IMR-90 (cell line): Measurements from ENCODE around the gene RNF217. TPM values are rescaled to one million over a fixed set of nuclear protein-coding genes. Genes with fewer than 3 reads are reported as not detected.

Experiments
- ATAC-seq: fragments of 200-7000 bp; cut with Tn5 transposase; 2 replicates; pipeline ENCODE4 v1.9.1; 2020; ENCODE audit warnings: low read depth, mild to moderate bottlenecking, moderate library complexity
- BruUV-seq: library from RNA; stranded (reverse); fragments of 400-500 nt; replicated peaks from 2 replicates; lab custom pipeline; 2021; lab: Mats Ljungman, UMichigan
- CTCF ChIA-PET: fragments of 300-600 bp; formaldehyde crosslinking; extraction: SDS; loops from one replicate; lab custom pipeline; 2021; ENCODE audit warnings: antibody characterized with exemption; lab: Yijun Ruan, JAX
- POLR2A ChIA-PET: fragments of 300-600 bp; sonication (Branson Sonifier 250); formaldehyde crosslinking; loops from one replicate; lab custom pipeline; 2022; ENCODE audit warnings: antibody characterized with exemption; ENCODE audit not compliant: unreplicated experiment; lab: Charles Lee
- DNase-seq: peaks from one replicate; pipeline ENCODE4 v3.0.0; 2013
- H2AFZ ChIP-seq: replicated peaks from 2 replicates; pipeline ENCODE3; 2013; ENCODE audit warnings: low read length, mild to moderate bottlenecking; ENCODE audit not compliant: poor library complexity
- H2AK5ac ChIP-seq: 2 replicates; pipeline ENCODE4 v1.6.1; 2013; ENCODE audit warnings: low read depth, low read length, inconsistent platforms
- H2AK9ac ChIP-seq: replicated peaks from 2 replicates; pipeline ENCODE3; 2013; ENCODE audit warnings: mild to moderate bottlenecking, low read depth, low read length, moderate library complexity; ENCODE audit not compliant: poor library complexity
- H2BK120ac ChIP-seq: 2 replicates; pipeline ENCODE4 v1.6.1; 2013; ENCODE audit warnings: low read depth, low read length, inconsistent platforms
- H2BK15ac ChIP-seq: 3 replicates; pipeline ENCODE4 v1.6.1; 2013; ENCODE audit warnings: low read depth, low read length, inconsistent platforms
- H2BK20ac ChIP-seq: 2 replicates; pipeline ENCODE4 v1.6.1; 2013; ENCODE audit warnings: low read depth, mild to moderate bottlenecking, inconsistent platforms, low read length, moderate library complexity
- H2BK5ac ChIP-seq: 2 replicates; pipeline ENCODE4 v1.6.1; 2013; ENCODE audit warnings: mild to moderate bottlenecking, low read depth, low read length, inconsistent platforms; ENCODE audit not compliant: poor library complexity, severe bottlenecking
- H3K14ac ChIP-seq: replicated peaks from 2 replicates; pipeline ENCODE4 v1.6.1; 2013; ENCODE audit warnings: low read depth, low read length, inconsistent platforms
- H3K18ac ChIP-seq: 2 replicates; pipeline ENCODE4 v1.6.1; 2013; ENCODE audit warnings: low read depth, low read length, control low read depth
- H3K23ac ChIP-seq: 2 replicates; pipeline ENCODE4 v1.6.1; 2013; ENCODE audit warnings: low read depth, low read length, inconsistent platforms
- H3K27ac ChIP-seq: 2 replicates; pipeline ENCODE4 v1.5.1; 2013; ENCODE audit warnings: mild to moderate bottlenecking, control low read depth, low read length; ENCODE audit not compliant: insufficient read depth
- H3K27me3 ChIP-seq: 2 replicates; pipeline ENCODE4 v1.6.1; 2013; ENCODE audit warnings: low read length; ENCODE audit not compliant: control insufficient read depth, insufficient read depth
- H3K36me3 ChIP-seq: 2 replicates; pipeline ENCODE4 v1.6.1; 2013; ENCODE audit warnings: low read length, mixed read lengths; ENCODE audit not compliant: control insufficient read depth, insufficient read depth
- H3K4ac ChIP-seq: 2 replicates; pipeline ENCODE4 v1.6.1; 2013; ENCODE audit warnings: low read depth, low read length, inconsistent platforms
- H3K4me1 ChIP-seq: 2 replicates; pipeline ENCODE4 v1.6.1; 2013; ENCODE audit warnings: low read length, mixed read lengths; ENCODE audit not compliant: control insufficient read depth, insufficient read depth
- H3K4me2 ChIP-seq: 2 replicates; pipeline ENCODE4 v1.6.1; 2013; ENCODE audit warnings: low read depth, mild to moderate bottlenecking, control low read depth, low read length, moderate library complexity
- H3K4me3 ChIP-seq: 2 replicates; pipeline ENCODE4 v1.5.1; 2013; ENCODE audit warnings: low read depth, mild to moderate bottlenecking, control low read depth, low read length, moderate library complexity; ENCODE audit not compliant: insufficient read depth
- H3K56ac ChIP-seq: 2 replicates; pipeline ENCODE4 v1.6.1; 2013; ENCODE audit warnings: low read length, inconsistent platforms; ENCODE audit not compliant: insufficient read depth; ENCODE audit errors: extremely low read depth
- H3K79me1 ChIP-seq, 2 experiments: 2 replicates each; pipeline ENCODE4 v1.6.1; 2013; ENCODE audit warnings: low read length in 2 of 2, inconsistent platforms in 1 of 2, low read depth in 1 of 2
- H3K9ac ChIP-seq: 2 replicates; pipeline ENCODE4 v1.6.1; 2013; ENCODE audit warnings: low read depth, low read length, control low read depth
- H3K9me1 ChIP-seq: 2 replicates; pipeline ENCODE4 v1.6.1; 2013; ENCODE audit warnings: low read length, inconsistent platforms; ENCODE audit not compliant: insufficient read depth
- H3K9me3 ChIP-seq: 2 replicates; pipeline ENCODE4 v1.6.1; 2013; ENCODE audit warnings: low read length; ENCODE audit not compliant: control insufficient read depth, insufficient read depth
- H4K20me1 ChIP-seq: 2 replicates; pipeline ENCODE4 v1.6.1; 2013; ENCODE audit warnings: low read length, inconsistent platforms; ENCODE audit not compliant: insufficient read depth
- H4K5ac ChIP-seq: 2 replicates; pipeline ENCODE4 v1.6.1; 2013; ENCODE audit warnings: mild to moderate bottlenecking, low read depth, low read length, control low read depth
- H4K8ac ChIP-seq, 2 experiments: 2 replicates each; pipeline ENCODE4 v1.6.1; 2013; ENCODE audit warnings: low read depth in 2 of 2, low read length in 2 of 2, control low read depth in 1 of 2, inconsistent platforms in 1 of 2
- H4K91ac ChIP-seq: 2 replicates; pipeline ENCODE4 v1.6.1; 2013; ENCODE audit warnings: low read depth, low read length, inconsistent platforms; ENCODE audit not compliant: insufficient read depth
- BHLHE40 ChIP-seq: fragments of 150-350 bp; IDR thresholded peaks from 2 replicates; pipeline ENCODE4 v1.6.1; 2016; ENCODE audit warnings: mild to moderate bottlenecking, low read depth, low read length
- CEBPB ChIP-seq: IDR thresholded peaks from 2 replicates; pipeline ENCODE4 v1.6.1; 2012; ENCODE audit warnings: low read depth, low read length, improper control_type of control experiment
- CHD1 ChIP-seq: IDR thresholded peaks from 2 replicates; pipeline ENCODE4 v1.6.1; 2012; ENCODE audit warnings: low read depth, low read length, improper control_type of control experiment
- CTCF ChIP-seq: conservative IDR thresholded peaks from 2 replicates; pipeline ENCODE4 v1.5.1; 2012; ENCODE audit warnings: mild to moderate bottlenecking, low read depth, low read length, improper control_type of control experiment
- FOS ChIP-seq: fragments of 150-350 bp; IDR thresholded peaks from 2 replicates; pipeline ENCODE4 v1.6.1; 2016; ENCODE audit warnings: low read depth, low read length
- MAFK ChIP-seq: IDR thresholded peaks from 2 replicates; pipeline ENCODE4 v1.6.1; 2012; ENCODE audit warnings: low read depth, low read length, improper control_type of control experiment
- MAZ ChIP-seq: IDR thresholded peaks from 2 replicates; pipeline ENCODE4 v1.6.1; 2012; ENCODE audit warnings: low read depth, mild to moderate bottlenecking, low read length, improper control_type of control experiment, moderate library complexity, borderline replicate concordance
- MXI1 ChIP-seq: IDR thresholded peaks from 2 replicates; pipeline ENCODE4 v1.6.1; 2012; ENCODE audit warnings: low read depth, mild to moderate bottlenecking, low read length, moderate library complexity, borderline replicate concordance
- NFE2L2 ChIP-seq: fragments of 150-350 bp; IDR thresholded peaks from 2 replicates; pipeline ENCODE4 v1.6.1; 2016; ENCODE audit warnings: low read depth, mild to moderate bottlenecking, low read length
- POLR2A ChIP-seq: IDR thresholded peaks from 2 replicates; pipeline ENCODE4 v1.6.1; 2012; ENCODE audit warnings: mild to moderate bottlenecking, low read depth, low read length
- RCOR1 ChIP-seq: IDR thresholded peaks from 2 replicates; pipeline ENCODE4 v1.6.1; 2012; ENCODE audit warnings: mild to moderate bottlenecking, low read length, improper control_type of control experiment; ENCODE audit not compliant: insufficient replicate concordance
- RFX5 ChIP-seq: IDR thresholded peaks from 2 replicates; pipeline ENCODE4 v1.8.0; 2012; ENCODE audit warnings: low read depth, mild to moderate bottlenecking, low read length, moderate library complexity
- SMC3 ChIP-seq: fragments of 150-350 bp; IDR thresholded peaks from 2 replicates; pipeline ENCODE4 v1.6.1; 2016; ENCODE audit warnings: low read depth, mild to moderate bottlenecking, antibody characterized with exemption, low read length, moderate library complexity
- USF2 ChIP-seq: fragments of 150-350 bp; IDR thresholded peaks from 2 replicates; pipeline ENCODE4 v1.6.1; 2017; ENCODE audit warnings: mild to moderate bottlenecking, antibody characterized with exemption, low read length, low read depth
- whole genome bisulfite sequencing, 2 experiments: methylation state at CpG; one replicate each; pipeline versions ENCODE4 v1.1.5 to v1.1.7; 2013; ENCODE audit warnings: missing lambda C conversion rate in 2 of 2; ENCODE audit not compliant: insufficient read length in 1 of 2; ENCODE audit errors: extremely low coverage in 2 of 2; 5-methylcytosine and 5-hydroxymethylcytosine counted together
- dilution Hi-C: fragments of 300-500 bp; cut with HindIII; formaldehyde crosslinking; loops from one replicate; pipeline ENCODE4 v1.14.3; 2018; ENCODE audit warnings: low sequenced_read_pairs; ENCODE audit not compliant: unreplicated experiment
- in situ Hi-C: fragments of 300-500 bp; cut with MboI; formaldehyde crosslinking; loops from 3 replicates; pipeline ENCODE4 v1.14.3; 2019; ENCODE audit warnings: low sequenced_read_pairs, inconsistent platforms, mixed read lengths
- intact Hi-C: fragments of 100-400 bp; cut with micrococcal nuclease; formaldehyde crosslinking; loops from 2 replicates; pipeline ENCODE4 v1.10.0; 2022
- polyA plus RNA-seq, 3 experiments: library from polyadenylated mRNA; depleted of rRNA; stranded (reverse); fragments of >200 nt; gene quantifications; 2 replicates each; pipeline ENCODE4 v1.2.3, GENCODE V29; 2012; ENCODE audit warnings: low replicate concordance in 1 of 3
- total RNA-seq: library from RNA; depleted of rRNA; stranded (reverse); fragments of >200 nt; gene quantifications from 2 replicates; pipeline ENCODE4 v1.2.3, GENCODE V29; 2012
- TF ChIP-seq, protein P1 (sequence below): fragments of 150-350 bp; IDR thresholded peaks from 2 replicates; pipeline ENCODE4 v1.6.1; 2016; ENCODE audit warnings: low read depth, mild to moderate bottlenecking, low read length, moderate library complexity, borderline replicate concordance

Gene RNF217
- total and polyA plus RNA-seq, 2 of the 4 experiments (the other 2 are of a cell fraction) = 11.7 to 20.4 TPM

GRCh38 chr6:124927806-124928205, 34.4 kb upstream of the RNF217 start:
- no TSS peak for BruUV-seq
- intact Hi-C loops (no loop called here), dilution Hi-C loops (no loop called here), in situ Hi-C loops (no loop called here)
- no CpG with 5 or more reads among the region's 2 CpGs for WGBS, 2 experiments
- H3K56ac ChIP-seq = no peak overlapping the region
- no peak overlapping the region for H2AK5ac ChIP-seq
- H4K91ac ChIP-seq = no peak overlapping the region
- H4K8ac ChIP-seq = no peak overlapping the region
- no peak; the same call in 1 of the 2 replicates for ATAC-seq
- H3K27ac ChIP-seq = no peak overlapping the region
- no peaks in the 10 kb centered on the region for H3K79me1 ChIP-seq
- no peak overlapping the region for H2BK15ac ChIP-seq
- H3K14ac ChIP-seq = no peak overlapping the region
- no peak overlapping the region for H2BK5ac ChIP-seq
- no peak overlapping the region for H4K5ac ChIP-seq
- no peak overlapping the region for H3K4me3 ChIP-seq
- no peak overlapping the region for H3K4me2 ChIP-seq
- H3K36me3 ChIP-seq = peaks cover 18% of the 10 kb centered on the region
- H3K4ac ChIP-seq = no peak overlapping the region
- no peak overlapping the region for H2AFZ ChIP-seq
- H3K4me1 ChIP-seq = no peaks in the 10 kb centered on the region
- no peak for TF ChIP-seq CEBPB
- TF ChIP-seq NFE2L2 = no peak
- no peak for TF ChIP-seq RCOR1
- no peak for TF ChIP-seq MXI1
- TF ChIP-seq CTCF = no peak
- TF ChIP-seq BHLHE40 = no peak
- TF ChIP-seq POLR2A = no peak
- no peak for TF ChIP-seq MAFK
- no peak for TF ChIP-seq SMC3
- no peak for TF ChIP-seq USF2
- no peak for TF ChIP-seq RFX5
- TF ChIP-seq MAZ = no peak
- TF ChIP-seq, protein P1, sequence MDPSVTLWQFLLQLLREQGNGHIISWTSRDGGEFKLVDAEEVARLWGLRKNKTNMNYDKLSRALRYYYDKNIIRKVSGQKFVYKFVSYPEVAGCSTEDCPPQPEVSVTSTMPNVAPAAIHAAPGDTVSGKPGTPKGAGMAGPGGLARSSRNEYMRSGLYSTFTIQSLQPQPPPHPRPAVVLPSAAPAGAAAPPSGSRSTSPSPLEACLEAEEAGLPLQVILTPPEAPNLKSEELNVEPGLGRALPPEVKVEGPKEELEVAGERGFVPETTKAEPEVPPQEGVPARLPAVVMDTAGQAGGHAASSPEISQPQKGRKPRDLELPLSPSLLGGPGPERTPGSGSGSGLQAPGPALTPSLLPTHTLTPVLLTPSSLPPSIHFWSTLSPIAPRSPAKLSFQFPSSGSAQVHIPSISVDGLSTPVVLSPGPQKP = no peak
- no peak for TF ChIP-seq FOS
- no peak for TF ChIP-seq CHD1
- H2BK120ac ChIP-seq = no peak overlapping the region
- no peaks in the 10 kb centered on the region for H3K27me3 ChIP-seq
- no peak overlapping the region for H3K18ac ChIP-seq
- H2BK20ac ChIP-seq = no peak overlapping the region
- no peaks in the 10 kb centered on the region for H4K20me1 ChIP-seq
- DNase-seq = peak; percentile 84
- no peaks in the 10 kb centered on the region for H3K9me3 ChIP-seq
- H2AK9ac ChIP-seq = no peak overlapping the region
- H3K9ac ChIP-seq = no peak overlapping the region
- no peak overlapping the region for H3K23ac ChIP-seq
- H3K9me1 ChIP-seq = no peaks in the 10 kb centered on the region
- POLR2A ChIA-PET = no interaction called here
- CTCF ChIA-PET = no interaction called here
